Measurements from ENCODE around the gene MAP3K19. TPM values are rescaled to one million over a fixed set of nuclear protein-coding genes. Genes with fewer than 3 reads are reported as not detected.

The MAP3K19 gene
- total and polyA plus RNA-seq, 2 experiments from 2014 or later: not detected

GRCh38 chr2:135011633-135012032 is 35.6 kb downstream of the MAP3K19 start:
- no peak overlapping the region for H3K27ac Mint-ChIP-seq
- DNase-seq (ENCODE audit: low spot score): no peak
- Histone ChIP-seq H3K79me2 (replicated peaks; ENCODE audit: insufficient read depth) (no peaks in the 10 kb centered on the region), H3K36me3 (ENCODE audit: insufficient read depth) (no peaks in the 10 kb centered on the region), H3K4me2 (no peak overlapping the region), H2AFZ (no peak overlapping the region), H3K9me2 (ENCODE audit: insufficient read depth) (no peaks in the 10 kb centered on the region; the same call in 1 of the 2 replicates), H4K20me1 (replicated peaks; ENCODE audit: insufficient read depth) (no peaks in the 10 kb centered on the region), H3K4me1 (ENCODE audit: insufficient read depth) (no peaks in the 10 kb centered on the region), H3K4me3 (no peak overlapping the region), H3F3A (replicated peaks; ENCODE audit: low read depth) (no peaks in the 10 kb centered on the region), H3K27ac (ENCODE audit: low read depth) (no peak overlapping the region), H3K27me3 (ENCODE audit: insufficient read depth) (no peaks in the 10 kb centered on the region)
- H3K27me3 Mint-ChIP-seq (ENCODE audit: insufficient read depth, low read depth, poor library complexity): peaks cover 2% of the 10 kb centered on the region
- no peak for ATAC-seq
- H3K36me3 Mint-ChIP-seq (ENCODE audit: low read depth): no peaks in the 10 kb centered on the region
- H3K9me3 Mint-ChIP-seq: peaks cover 2% of the 10 kb centered on the region; the same call in 2 of the 3 replicates
- peaks cover 5% of the 10 kb centered on the region; the same call in 2 of the 3 replicates for H3K4me1 Mint-ChIP-seq
- TF ChIP-seq ZNF462 (CRISPR knock-in tag; IDR thresholded peaks at IDR 0.05) (no peak), NANOG (IDR thresholded peaks at IDR 0.05; ENCODE audit: borderline replicate concordance) (no peak), REST (IDR thresholded peaks at IDR 0.05; ENCODE audit: unreplicated experiment) (no peak), STAT1 (IDR thresholded peaks at IDR 0.05; ENCODE audit: unreplicated experiment) (no peak), ZNF114 (CRISPR knock-in tag; IDR thresholded peaks at IDR 0.05) (no peak), POLR2AphosphoS5 (IDR thresholded peaks at IDR 0.05; ENCODE audit: low read depth) (no peak), ETS1 (IDR thresholded peaks at IDR 0.05) (no peak), EZH2 (IDR thresholded peaks at IDR 0.05; ENCODE audit: low read depth, unreplicated experiment) (no peak), ZNF331 (CRISPR knock-in tag; IDR thresholded peaks at IDR 0.05; ENCODE audit: low read depth) (no peak), CREB1 (CRISPR knock-in tag; IDR thresholded peaks at IDR 0.05; ENCODE audit: low read depth) (no peak), EZH2phosphoT487 (IDR thresholded peaks at IDR 0.05; ENCODE audit: unreplicated experiment) (no peak), JUNB (IDR thresholded peaks at IDR 0.05; ENCODE audit: unreplicated experiment) (no peak), CTCF (conservative IDR thresholded peaks at IDR 0.05; ENCODE audit: low read depth in 2 of 2) (no peak)
- no peak overlapping the region for H3K4me3 Mint-ChIP-seq

Data from GM23338 (cell line).